ENCODE measurements around the gene NCKAP5. TPM values are rescaled to one million over a fixed set of nuclear protein-coding genes. Genes with fewer than 3 reads are reported as not detected.

Gene NCKAP5
- total and polyA plus RNA-seq, 9 of the 15 experiments (the other 6 are each of a cell fraction or from before 2014, with no cell fraction given): not detected

DNA sequence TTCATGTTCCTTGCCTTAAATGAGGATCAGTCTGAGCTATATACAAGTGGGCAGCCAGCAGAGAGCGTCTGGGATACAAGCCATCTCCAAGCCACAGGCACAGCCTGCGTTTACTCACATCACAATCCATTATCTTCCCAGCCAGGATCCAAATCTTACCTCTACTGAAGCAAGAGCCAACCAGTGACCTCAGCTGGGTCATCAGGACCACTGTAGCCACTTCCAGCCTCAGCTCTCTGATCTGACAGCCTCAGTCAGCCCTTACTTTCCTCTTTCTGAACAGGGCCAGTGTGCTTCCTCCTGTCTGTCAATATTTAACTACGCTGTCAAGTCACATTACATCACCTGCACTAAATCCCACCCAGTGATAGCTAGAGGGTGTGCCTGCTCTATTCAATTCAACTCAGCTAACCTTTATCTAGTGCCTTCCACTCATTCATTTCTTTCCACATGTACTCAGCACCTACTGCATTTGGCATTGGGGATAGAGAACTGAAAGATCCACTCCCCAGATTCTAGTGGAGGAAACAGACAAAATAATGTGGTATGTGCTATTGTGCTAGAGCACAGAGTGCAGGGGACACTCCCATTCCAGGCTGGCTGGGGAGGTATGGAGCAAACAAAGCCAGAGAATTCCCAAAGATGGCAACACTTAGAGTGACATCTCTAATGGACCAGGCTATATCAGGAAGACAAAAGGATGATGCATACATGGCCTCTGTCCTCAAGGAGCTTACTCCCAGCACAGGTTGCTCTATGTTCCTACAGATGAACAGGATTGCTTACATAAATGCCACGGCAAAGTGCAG, 146.5 kb downstream of the NCKAP5 start (continued):
- TF ChIP-seq, protein P1, sequence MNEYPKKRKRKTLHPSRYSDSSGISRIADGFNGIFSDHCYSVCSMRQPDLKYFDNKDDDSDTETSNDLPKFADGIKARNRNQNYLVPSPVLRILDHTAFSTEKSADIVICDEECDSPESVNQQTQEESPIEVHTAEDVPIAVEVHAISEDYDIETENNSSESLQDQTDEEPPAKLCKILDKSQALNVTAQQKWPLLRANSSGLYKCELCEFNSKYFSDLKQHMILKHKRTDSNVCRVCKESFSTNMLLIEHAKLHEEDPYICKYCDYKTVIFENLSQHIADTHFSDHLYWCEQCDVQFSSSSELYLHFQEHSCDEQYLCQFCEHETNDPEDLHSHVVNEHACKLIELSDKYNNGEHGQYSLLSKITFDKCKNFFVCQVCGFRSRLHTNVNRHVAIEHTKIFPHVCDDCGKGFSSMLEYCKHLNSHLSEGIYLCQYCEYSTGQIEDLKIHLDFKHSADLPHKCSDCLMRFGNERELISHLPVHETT (CRISPR knock-in tag; conservative IDR thresholded peaks at IDR 0.05 in 1 of 2, IDR thresholded peaks at IDR 0.05 in 1 of 2): no peak
- TF ChIP-seq NFIX (CRISPR knock-in tag; IDR thresholded peaks at IDR 0.05; ENCODE audit: low read depth) (no peak), NUFIP1 (IDR thresholded peaks at IDR 0.05; ENCODE audit: partially characterized antibody) (no peak)

DNA sequence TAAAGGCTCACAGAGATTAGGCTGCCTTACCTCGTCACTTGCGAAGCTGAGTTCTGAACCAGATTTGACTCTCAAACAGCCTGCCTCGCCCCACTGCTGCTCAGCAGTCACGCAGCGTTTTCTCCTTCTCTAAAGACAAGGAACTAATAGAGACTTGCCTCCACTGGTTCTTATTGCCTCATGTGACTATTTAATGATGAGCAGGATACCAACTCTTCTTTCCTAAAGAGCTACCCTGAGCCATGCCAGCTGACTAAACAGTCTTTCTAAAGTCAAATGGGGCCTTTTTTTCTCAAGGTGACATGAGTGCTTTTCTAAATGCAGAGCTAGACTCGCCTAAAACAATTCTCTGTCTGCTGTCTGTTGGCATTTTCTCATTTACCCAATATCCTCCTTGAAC, 147.5 kb downstream of the NCKAP5 start:
- Histone ChIP-seq H3K9me1 (ENCODE audit: control insufficient read depth, insufficient read depth, low read length) (no peaks in the 10 kb centered on the region), H3K27ac (ENCODE audit: extremely low read depth, low read depth, low read length) (no peak overlapping the region), H3K4me1 (replicated peaks in 1 of 2; ENCODE audit: control insufficient read depth in 2 of 2, insufficient read depth in 2 of 2, low read length in 2 of 2) (no peaks in the 10 kb centered on the region), H3K36me3 (ENCODE audit: control insufficient read depth, insufficient read depth, low read length) (no peaks in the 10 kb centered on the region), H4K20me1 (replicated peaks; ENCODE audit: control insufficient read depth, insufficient read depth, low read length) (no peaks in the 10 kb centered on the region), H3K27me3 (ENCODE audit: control insufficient read depth in 2 of 2, insufficient read depth in 2 of 2, low read length in 2 of 2) (no peaks in the 10 kb centered on the region), H3K79me2 (ENCODE audit: control insufficient read depth, insufficient read depth, low read length) (no peaks in the 10 kb centered on the region), H3K9ac (ENCODE audit: insufficient read depth in 1 of 2, low read depth in 2 of 2, low read length in 2 of 2) (no peak overlapping the region), H3K4me3 (no peak overlapping the region), H2AFZ (ENCODE audit: low read depth, low read length) (no peak overlapping the region), H3K4me2 (ENCODE audit: insufficient read depth, low read length) (no peak overlapping the region), H3K9me3 (replicated peaks; ENCODE audit: control insufficient read depth, insufficient read depth, low read depth, low read length) (no peaks in the 10 kb centered on the region)
- BruUV-seq (replicated peaks): no TSS peak
- in situ Hi-C loops (cut with MboI) (no loop called here), intact Hi-C loops (cut with micrococcal nuclease) (no loop called here)
- FAIRE-seq: no peak
- ATAC-seq: no peak
- WGBS (ENCODE audit: insufficient coverage, low coverage, missing lambda C conversion rate): 0% methylated on average over 4 of the region's 6 CpGs
- POLR2A ChIA-PET: no interaction called here
- no peak for DNase-seq (ENCODE audit: extremely low read depth in 1 of 4, low spot score in 3 of 4)
- CTCF ChIA-PET (ENCODE audit: low intra/inter-chr PET ratio): interaction anchor here (0.6 kb wide), 1 partner anchor 359 kb away, joined by 4 read pairs; no protein-coding TSS in a partner anchor
- no peak for TF ChIP-seq ESRRB (CRISPR knock-in tag; IDR thresholded peaks at IDR 0.05; ENCODE audit: borderline replicate concordance)
- TF ChIP-seq, protein P2, sequence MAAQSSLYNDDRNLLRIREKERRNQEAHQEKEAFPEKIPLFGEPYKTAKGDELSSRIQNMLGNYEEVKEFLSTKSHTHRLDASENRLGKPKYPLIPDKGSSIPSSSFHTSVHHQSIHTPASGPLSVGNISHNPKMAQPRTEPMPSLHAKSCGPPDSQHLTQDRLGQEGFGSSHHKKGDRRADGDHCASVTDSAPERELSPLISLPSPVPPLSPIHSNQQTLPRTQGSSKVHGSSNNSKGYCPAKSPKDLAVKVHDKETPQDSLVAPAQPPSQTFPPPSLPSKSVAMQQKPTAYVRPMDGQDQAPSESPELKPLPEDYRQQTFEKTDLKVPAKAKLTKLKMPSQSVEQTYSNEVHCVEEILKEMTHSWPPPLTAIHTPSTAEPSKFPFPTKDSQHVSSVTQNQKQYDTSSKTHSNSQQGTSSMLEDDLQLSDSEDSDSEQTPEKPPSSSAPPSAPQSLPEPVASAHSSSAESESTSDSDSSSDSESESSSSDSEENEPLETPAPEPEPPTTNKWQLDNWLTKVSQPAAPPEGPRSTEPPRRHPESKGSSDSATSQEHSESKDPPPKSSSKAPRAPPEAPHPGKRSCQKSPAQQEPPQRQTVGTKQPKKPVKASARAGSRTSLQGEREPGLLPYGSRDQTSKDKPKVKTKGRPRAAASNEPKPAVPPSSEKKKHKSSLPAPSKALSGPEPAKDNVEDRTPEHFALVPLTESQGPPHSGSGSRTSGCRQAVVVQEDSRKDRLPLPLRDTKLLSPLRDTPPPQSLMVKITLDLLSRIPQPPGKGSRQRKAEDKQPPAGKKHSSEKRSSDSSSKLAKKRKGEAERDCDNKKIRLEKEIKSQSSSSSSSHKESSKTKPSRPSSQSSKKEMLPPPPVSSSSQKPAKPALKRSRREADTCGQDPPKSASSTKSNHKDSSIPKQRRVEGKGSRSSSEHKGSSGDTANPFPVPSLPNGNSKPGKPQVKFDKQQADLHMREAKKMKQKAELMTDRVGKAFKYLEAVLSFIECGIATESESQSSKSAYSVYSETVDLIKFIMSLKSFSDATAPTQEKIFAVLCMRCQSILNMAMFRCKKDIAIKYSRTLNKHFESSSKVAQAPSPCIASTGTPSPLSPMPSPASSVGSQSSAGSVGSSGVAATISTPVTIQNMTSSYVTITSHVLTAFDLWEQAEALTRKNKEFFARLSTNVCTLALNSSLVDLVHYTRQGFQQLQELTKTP (IDR thresholded peaks at IDR 0.05; ENCODE audit: low read depth in 1 of 2, partially characterized antibody in 2 of 2): no peak
- TF ChIP-seq FOSL1 (tag; conservative IDR thresholded peaks at IDR 0.05): no peak
- no peak for TF ChIP-seq SMC3 (conservative IDR thresholded peaks at IDR 0.05; ENCODE audit: insufficient read depth, low read depth, low read length)
- TF ChIP-seq TARDBP (IDR thresholded peaks at IDR 0.05): no peak
- TF ChIP-seq DNMT1 (IDR thresholded peaks at IDR 0.05): no peak
- TF ChIP-seq, protein P3, sequence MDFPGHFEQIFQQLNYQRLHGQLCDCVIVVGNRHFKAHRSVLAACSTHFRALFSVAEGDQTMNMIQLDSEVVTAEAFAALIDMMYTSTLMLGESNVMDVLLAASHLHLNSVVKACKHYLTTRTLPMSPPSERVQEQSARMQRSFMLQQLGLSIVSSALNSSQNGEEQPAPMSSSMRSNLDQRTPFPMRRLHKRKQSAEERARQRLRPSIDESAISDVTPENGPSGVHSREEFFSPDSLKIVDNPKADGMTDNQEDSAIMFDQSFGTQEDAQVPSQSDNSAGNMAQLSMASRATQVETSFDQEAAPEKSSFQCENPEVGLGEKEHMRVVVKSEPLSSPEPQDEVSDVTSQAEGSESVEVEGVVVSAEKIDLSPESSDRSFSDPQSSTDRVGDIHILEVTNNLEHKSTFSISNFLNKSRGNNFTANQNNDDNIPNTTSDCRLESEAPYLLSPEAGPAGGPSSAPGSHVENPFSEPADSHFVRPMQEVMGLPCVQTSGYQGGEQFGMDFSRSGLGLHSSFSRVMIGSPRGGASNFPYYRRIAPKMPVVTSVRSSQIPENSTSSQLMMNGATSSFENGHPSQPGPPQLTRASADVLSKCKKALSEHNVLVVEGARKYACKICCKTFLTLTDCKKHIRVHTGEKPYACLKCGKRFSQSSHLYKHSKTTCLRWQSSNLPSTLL (IDR thresholded peaks at IDR 0.05): no peak
- no peak for TF ChIP-seq RBM14 (IDR thresholded peaks at IDR 0.05; ENCODE audit: borderline replicate concordance, insufficient read depth, low read depth, low read length)
- no peak for TF ChIP-seq ZNF76 (CRISPR knock-in tag; IDR thresholded peaks at IDR 0.05; ENCODE audit: borderline replicate concordance)

Data from K562 (cell line).